Spleen (tissue), 11 donors: ENCODE measurements around the gene FXYD6. TPM values are rescaled to one million over a fixed set of nuclear protein-coding genes. Genes with fewer than 3 reads are reported as not detected.

ENCODE experiments used
- DNase-seq: peaks from one replicate; pipeline ENCODE4 v3.0.0-alpha.2; 2020
- H3K27ac ChIP-seq, 8 donors: fragments of 200-600 bp; sonication (generic) in 7 of 8; 1 replicate in 4 of 8; 2 replicates in 4 of 8; pipeline versions ENCODE4 v1.5.0 to v1.8.0; 2016 to 2021; ENCODE audit warnings: inconsistent platforms in 4 of 8, mild to moderate bottlenecking in 4 of 8, moderate library complexity in 1 of 8
- H3K27me3 ChIP-seq, 7 donors: fragments of 200-600 bp; sonication (generic) in 6 of 7; replicated peaks in 1 of 7; 1 replicate in 4 of 7; 2 replicates in 3 of 7; pipeline versions ENCODE4 v1.5.0 to v1.8.0; 2016 to 2021; ENCODE audit warnings: inconsistent platforms in 3 of 7, mild to moderate bottlenecking in 1 of 7
- H3K36me3 ChIP-seq, 6 donors: fragments of 200-600 bp; sonication (generic) in 5 of 6; 1 replicate in 4 of 6; 2 replicates in 2 of 6; pipeline versions ENCODE4 v1.5.0 to v1.8.0; 2016 to 2021; ENCODE audit warnings: inconsistent platforms in 2 of 6
- H3K4me1 ChIP-seq, 6 donors: fragments of 200-600 bp; sonication (generic) in 5 of 6; 1 replicate in 3 of 6; 2 replicates in 3 of 6; pipeline versions ENCODE4 v1.5.0 to v1.8.0; 2016 to 2021; ENCODE audit warnings: inconsistent platforms in 3 of 6
- H3K4me3 ChIP-seq, 8 donors: fragments of 200-600 bp; sonication (generic) in 7 of 8; 1 replicate in 4 of 8; 2 replicates in 4 of 8; pipeline versions ENCODE4 v1.5.0 to v1.8.0; 2016 to 2021; ENCODE audit warnings: inconsistent platforms in 4 of 8, mild to moderate bottlenecking in 4 of 8, moderate library complexity in 2 of 8
- H3K9me3 ChIP-seq, 8 donors: fragments of 200-600 bp; sonication (generic) in 7 of 8; 1 replicate in 4 of 8; 2 replicates in 4 of 8; pipeline versions ENCODE4 v1.5.0 to v1.8.0; 2016 to 2021; ENCODE audit warnings: inconsistent platforms in 4 of 8
- POLR2A ChIP-seq, 3 donors: fragments of 450-650 bp; IDR thresholded peaks; one replicate each; pipeline ENCODE4 v1.5.1; 2017; ENCODE audit warnings: antibody characterized with exemption in 3 of 3, mild to moderate bottlenecking in 1 of 3
- POLR2AphosphoS5 ChIP-seq, 3 donors: sonication (generic); formaldehyde crosslinking; IDR thresholded peaks; one replicate each; pipeline ENCODE4 v1.5.1; 2017; ENCODE audit warnings: antibody characterized with exemption in 3 of 3
- WGBS, 5 donors: extraction: QIAGEN DNeasy Blood & Tissue Kit in 3 of 5; methylation state at CpG; one replicate each; pipeline versions ENCODE4 v1.1.5 to v1.1.7; 2013 to 2018; 5-methylcytosine and 5-hydroxymethylcytosine counted together
- intact Hi-C: fragments of 100-400 bp; cut with DNase I; formaldehyde crosslinking; loops from one replicate; pipeline ENCODE4 v1.15.0; 2023; ENCODE audit warnings: low total_unique reads
- polyA plus RNA-seq, 3 donors: library from polyadenylated mRNA; stranded (reverse); fragments of 200-250 nt; gene quantifications; one replicate each; pipeline ENCODE4 v1.2.1, GENCODE V29; 2013
- total RNA-seq, 7 donors: library from RNA; depleted of rRNA in 3 of 7; stranded (reverse); fragments of >200 nt in 3 of 7; fragmentation: NEBNext Ultra II Directional in 4 of 7; extraction: Animal tissue kit (Norgen Biotek cat#: 25700) in 4 of 7; gene quantifications; one replicate each; pipeline versions ENCODE4 v1.1.0 to v1.2.1, GENCODE V29; 2016 to 2021
- TF ChIP-seq, protein P1 (sequence below), 11 experiments: fragments of 200-600 bp in 7 of 11; fragments of 450-650 bp in 4 of 11; sonication (generic) in 4 of 11; IDR thresholded peaks in 8 of 11; conservative IDR thresholded peaks in 3 of 11; 1 replicate in 7 of 11; 2 replicates in 4 of 11; pipeline versions ENCODE4 v1.4.0 to v1.8.0; 2016 to 2021; ENCODE audit warnings: antibody characterized with exemption in 11 of 11, inconsistent platforms in 4 of 11, mild to moderate bottlenecking in 1 of 11
- donor health status: healthy with polysubstance abuse.
- donor health status: DM: no; HTN: no; CAD: no; lungs with moderate emphysema.
- donor health status: DM: no; HTN: no; CAD: no.
- donor health status: Bipolar disorder and iron deficiency.
- donor health status: healthy.
- donor health status: DM: no; HTN: no; CAD: no.
- donor health status: DM: yes; HTN: yes; CAD: no.

FXYD6 gene
- total and polyA plus RNA-seq, 10 donors = 40.8 to 230 (median 116) TPM

DNA sequence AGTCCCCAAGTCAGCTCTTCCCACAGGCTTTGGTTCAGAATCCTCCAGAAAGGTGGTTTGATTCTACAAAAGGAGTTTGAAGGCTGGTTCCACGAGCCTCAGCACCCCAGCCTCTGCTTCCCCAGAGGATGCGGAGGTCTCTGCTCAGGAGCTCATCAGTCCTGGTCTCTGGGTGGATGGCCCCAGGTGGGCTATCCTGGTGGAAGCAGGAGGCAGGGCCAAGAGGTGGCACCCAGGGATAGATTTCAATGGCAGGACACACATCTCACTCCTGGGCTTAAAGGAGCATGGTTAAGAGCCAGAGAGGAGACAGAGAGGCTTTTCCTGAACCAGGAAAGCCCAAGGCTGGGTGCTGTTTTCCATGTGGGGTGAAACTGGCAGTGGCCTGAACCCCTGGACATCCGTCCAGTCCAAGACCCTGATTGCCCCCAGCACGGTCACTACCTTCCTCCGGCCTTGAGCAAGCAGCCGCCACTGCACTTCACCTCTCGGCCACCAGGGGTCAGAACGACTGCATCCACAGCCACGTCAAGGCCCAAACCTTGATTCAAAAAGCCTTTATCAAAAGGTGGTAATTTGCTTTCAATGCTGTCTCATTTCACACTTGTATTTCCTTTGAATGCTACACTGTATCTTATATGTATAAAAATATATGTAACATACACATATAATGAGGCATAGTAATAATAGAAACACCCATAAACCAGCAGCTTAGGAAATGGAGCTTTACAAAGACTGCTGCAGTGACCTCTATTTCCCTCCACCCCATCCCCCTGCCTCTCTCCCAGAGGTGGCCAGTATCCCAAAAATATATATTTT, 32.6 kb downstream of the FXYD6 start:
- peaks cover 4 to 43% (median 22%) of the 10 kb centered on the region in 6 donors for H3K4me1 ChIP-seq
- peak overlapping the region in 7 of 8 donors; percentile 0 to 66 (median 46) for H3K27ac ChIP-seq
- H3K4me3 ChIP-seq = no peak overlapping the region
- H3K36me3 ChIP-seq = peaks cover 0 to 16% (median 7%) of the 10 kb centered on the region in 6 donors
- TF ChIP-seq, protein P1, sequence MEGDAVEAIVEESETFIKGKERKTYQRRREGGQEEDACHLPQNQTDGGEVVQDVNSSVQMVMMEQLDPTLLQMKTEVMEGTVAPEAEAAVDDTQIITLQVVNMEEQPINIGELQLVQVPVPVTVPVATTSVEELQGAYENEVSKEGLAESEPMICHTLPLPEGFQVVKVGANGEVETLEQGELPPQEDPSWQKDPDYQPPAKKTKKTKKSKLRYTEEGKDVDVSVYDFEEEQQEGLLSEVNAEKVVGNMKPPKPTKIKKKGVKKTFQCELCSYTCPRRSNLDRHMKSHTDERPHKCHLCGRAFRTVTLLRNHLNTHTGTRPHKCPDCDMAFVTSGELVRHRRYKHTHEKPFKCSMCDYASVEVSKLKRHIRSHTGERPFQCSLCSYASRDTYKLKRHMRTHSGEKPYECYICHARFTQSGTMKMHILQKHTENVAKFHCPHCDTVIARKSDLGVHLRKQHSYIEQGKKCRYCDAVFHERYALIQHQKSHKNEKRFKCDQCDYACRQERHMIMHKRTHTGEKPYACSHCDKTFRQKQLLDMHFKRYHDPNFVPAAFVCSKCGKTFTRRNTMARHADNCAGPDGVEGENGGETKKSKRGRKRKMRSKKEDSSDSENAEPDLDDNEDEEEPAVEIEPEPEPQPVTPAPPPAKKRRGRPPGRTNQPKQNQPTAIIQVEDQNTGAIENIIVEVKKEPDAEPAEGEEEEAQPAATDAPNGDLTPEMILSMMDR (IDR thresholded peaks at IDR 0.05 in 8 of 11, conservative IDR thresholded peaks at IDR 0.05 in 3 of 11) = peak; percentile 98 to 99 (median 99)
- TF ChIP-seq POLR2A (IDR thresholded peaks at IDR 0.05) (no peak), POLR2AphosphoS5 (IDR thresholded peaks at IDR 0.05) (peak; percentile 26 to 76 (median 68))
- WGBS, 5 donors = 21 to 25% (median 23%) methylated on average over 9 of the region's 9 CpGs
- intact Hi-C loops = loop anchor here (5.0 to 10.0 kb wide), 2 partner anchors 98 to 211 kb away; no protein-coding TSS in a partner anchor
- DNase-seq = peak; percentile 94
- no peaks in the 10 kb centered on the region for H3K27me3 ChIP-seq
- no peaks in the 10 kb centered on the region for H3K9me3 ChIP-seq

DNA sequence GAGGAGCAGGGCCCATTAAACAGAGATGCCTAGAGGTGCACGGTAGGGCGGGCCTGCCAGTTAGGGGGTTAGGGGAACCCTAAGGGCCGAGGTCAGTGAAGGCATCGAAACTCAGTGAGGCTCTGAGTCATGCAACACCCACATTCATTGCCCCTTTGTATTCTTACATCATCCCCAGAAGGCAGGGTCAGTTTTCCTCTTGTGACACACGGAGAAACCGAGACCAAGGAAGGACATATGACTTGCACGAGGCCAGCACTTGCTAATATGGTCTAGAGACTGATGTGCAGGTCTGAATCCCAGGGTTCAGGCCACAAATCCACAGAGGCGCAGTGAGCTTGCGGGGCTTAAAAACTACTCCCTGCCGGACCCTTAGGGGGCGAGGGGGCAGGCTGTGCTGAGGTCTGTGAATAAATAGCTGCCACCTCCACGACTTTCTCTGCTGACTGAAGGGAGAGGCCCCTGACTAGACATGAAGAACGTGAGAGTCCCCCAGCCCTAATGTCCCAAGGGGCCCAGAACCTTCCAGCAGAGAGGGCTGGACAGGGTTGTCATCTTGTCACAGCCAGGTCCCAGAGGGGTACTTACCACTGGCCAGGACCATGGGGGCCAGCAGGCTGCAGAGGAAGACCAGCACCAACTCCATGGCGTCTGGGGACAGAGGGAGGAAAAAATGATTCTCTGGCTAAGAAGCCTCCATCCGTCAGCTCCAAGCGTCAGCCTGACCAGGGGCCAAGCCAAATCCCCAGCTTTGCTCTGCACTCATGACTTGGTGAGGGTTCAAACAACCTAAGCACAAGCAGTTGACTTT, 34.1 kb downstream of the FXYD6 start:
- Histone ChIP-seq H3K27ac (peak overlapping the region in 4 of 8 donors; percentile 55 to 66 (median 60)), H3K36me3 (peaks cover 0 to 32% (median 10%) of the 10 kb centered on the region in 6 donors)
- no peak for DNase-seq

DNA sequence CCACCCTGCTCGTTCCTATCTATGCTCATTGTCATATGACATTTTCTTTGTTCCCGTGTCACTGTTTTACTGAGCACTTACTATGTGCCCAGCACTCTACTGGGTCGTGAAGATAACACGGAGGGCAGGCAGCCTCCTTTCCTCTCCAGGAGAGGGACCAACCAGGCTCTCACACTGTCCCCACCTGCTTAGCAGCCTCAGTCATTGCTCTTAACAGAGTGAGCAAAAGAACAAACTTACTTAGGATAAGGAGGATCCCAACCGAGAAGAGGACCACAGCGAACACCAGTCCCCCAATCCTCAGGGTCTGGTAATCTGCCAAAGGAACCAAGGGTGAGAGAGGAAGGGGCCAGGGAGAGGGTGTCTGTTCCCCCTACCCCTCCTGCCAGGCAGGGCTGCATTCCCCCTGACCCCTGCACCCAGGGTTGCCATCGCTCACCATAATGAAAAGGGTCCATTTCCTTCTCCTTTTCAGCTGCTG, 34.9 kb downstream of the FXYD6 start:
- H3K4me1 ChIP-seq = peaks cover 4 to 50% (median 22%) of the 10 kb centered on the region in 6 donors
- no peak for TF ChIP-seq POLR2A (IDR thresholded peaks at IDR 0.05)
- TF ChIP-seq, protein P1 (IDR thresholded peaks at IDR 0.05 in 8 of 11, conservative IDR thresholded peaks at IDR 0.05 in 3 of 11) = no peak
- no peak for TF ChIP-seq POLR2AphosphoS5 (IDR thresholded peaks at IDR 0.05)
- intact Hi-C loops = loop anchor here (5.0 to 10.0 kb wide), 2 partner anchors 101 to 213 kb away; no protein-coding TSS in a partner anchor
- no peaks in the 10 kb centered on the region for H3K27me3 ChIP-seq
- H3K27ac ChIP-seq = peak overlapping the region in 4 of 8 donors; percentile 55 to 66 (median 60)
- H3K4me3 ChIP-seq = no peak overlapping the region
- H3K36me3 ChIP-seq = peaks cover 0 to 39% (median 10%) of the 10 kb centered on the region in 6 donors
- DNase-seq = no peak
- WGBS, 5 donors = 58 to 79% (median 74%) methylated on average over 7 of the region's 7 CpGs
- H3K9me3 ChIP-seq = no peaks in the 10 kb centered on the region

More for the DNA sequence above, 34.1 kb downstream of the FXYD6 start:
- WGBS, 5 donors = 61 to 81% (median 72%) methylated on average over 16 of the region's 16 CpGs
- H3K4me1 ChIP-seq = peaks cover 4 to 42% (median 22%) of the 10 kb centered on the region in 6 donors
- no peaks in the 10 kb centered on the region for H3K27me3 ChIP-seq
- intact Hi-C loops = loop anchor here (5.0 to 10.0 kb wide), 2 partner anchors 100 to 212 kb away; no protein-coding TSS in a partner anchor
- peak in 1 of 3 donors; percentile 30 for TF ChIP-seq POLR2AphosphoS5 (IDR thresholded peaks at IDR 0.05)
- TF ChIP-seq, protein P1 (IDR thresholded peaks at IDR 0.05 in 8 of 11, conservative IDR thresholded peaks at IDR 0.05 in 3 of 11) = no peak
- H3K9me3 ChIP-seq = no peaks in the 10 kb centered on the region
- H3K4me3 ChIP-seq = no peak overlapping the region
